Activated CD8-positive, alpha-beta memory T cell treated with anti-CD3 and anti-CD28 coated beads for 24 hours (primary cell): Measurements from ENCODE around the gene NANS.
"Not testable (repeated sequence)": the region's sequence is repeated elsewhere in the genome, so short reads cannot be mapped to it uniquely, and the experiment has no call there.

Experiments used
- DNase-seq: peaks from one replicate; pipeline ENCODE4 v3.0.0-alpha.2; 2020

The NANS gene

DNA sequence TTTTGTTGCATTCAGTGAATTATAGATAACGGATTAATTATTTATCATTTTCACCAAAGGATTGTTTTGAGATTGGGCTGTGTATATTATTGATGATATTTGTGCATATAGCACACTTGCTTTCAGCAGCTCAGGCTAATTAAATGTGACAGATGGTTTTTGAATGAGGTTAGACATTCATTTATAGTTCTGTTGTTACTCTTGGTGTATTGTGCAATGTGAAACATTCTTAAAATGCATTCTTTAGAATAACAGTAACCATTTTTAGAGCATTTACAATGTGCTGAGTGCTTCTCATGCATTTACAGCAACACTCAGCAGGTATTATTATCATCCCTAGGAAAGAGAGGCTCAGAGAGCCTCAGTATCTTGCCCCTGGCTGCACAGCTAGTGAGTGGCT is 23.8 kb downstream of the NANS start:
- no peak for DNase-seq

GRCh38 chr9:98080780-98081179 is 24.2 kb downstream of the NANS start:
- no peak for DNase-seq

DNA sequence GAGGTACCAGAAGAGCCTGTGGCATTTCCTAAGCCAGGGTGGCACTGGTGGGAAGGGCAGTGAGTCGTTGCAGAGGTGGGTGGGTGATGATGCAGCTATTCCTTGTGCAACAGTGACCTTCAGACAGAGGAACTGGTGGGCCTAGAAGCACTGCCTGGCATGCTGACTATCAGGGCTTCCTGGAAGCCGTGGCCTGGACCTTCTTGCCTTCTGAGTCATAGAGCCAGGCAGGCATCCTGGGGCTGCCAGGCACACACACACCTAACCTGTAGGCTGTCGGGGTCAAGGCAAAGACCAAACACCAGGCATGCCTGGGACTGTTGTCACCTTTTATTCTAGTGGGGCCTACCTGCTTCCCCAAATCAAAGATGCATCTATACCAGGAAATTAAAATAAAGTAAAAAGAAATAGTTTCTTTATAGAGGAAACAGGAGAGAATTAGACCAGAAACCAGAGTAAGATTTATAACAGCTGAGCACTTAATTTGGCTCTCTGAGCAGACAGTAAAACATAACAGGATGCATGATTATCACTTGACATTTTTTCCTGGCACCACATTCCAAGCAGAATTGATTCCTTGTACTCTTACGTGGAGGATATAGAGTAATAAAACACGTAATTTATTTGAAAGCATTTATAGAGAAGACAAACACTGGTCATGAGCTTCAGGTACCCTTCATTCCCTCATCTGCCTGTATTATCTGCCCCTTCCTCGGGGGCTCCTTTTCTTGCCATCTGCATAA is 25.1 kb downstream of the NANS start:
- DNase-seq, result no peak

GRCh38 chr9:98083061-98083501 is 26.5 kb downstream of the NANS start:
- DNase-seq, result no peak

GRCh38 chr9:98083566-98084183 is 27.1 kb downstream of the NANS start:
- no peak for DNase-seq

DNA sequence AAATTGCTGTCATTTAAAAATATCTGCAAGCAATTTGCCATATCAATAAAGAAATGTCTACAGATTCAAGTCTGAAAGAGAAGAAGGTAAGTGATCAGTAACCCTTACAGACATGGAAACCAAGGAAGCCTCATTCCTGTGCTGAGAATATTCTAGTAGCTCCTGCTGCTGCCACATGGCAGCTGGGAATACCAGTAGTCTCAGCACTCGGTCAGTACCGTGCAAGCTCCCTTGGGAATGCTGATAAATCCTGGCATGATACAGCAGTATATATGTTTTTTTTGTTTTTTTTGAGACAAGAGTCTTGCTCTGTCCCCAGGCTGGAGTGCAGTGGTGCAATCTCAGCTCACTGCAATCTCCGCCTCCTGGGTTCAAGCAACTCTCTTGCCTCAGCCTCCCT is 27.9 kb downstream of the NANS start:
- DNase-seq, result no peak

- no peak for DNase-seq
Observed at GRCh38 chr9:98085058-98085457, 28.5 kb downstream of the NANS start.

- DNase-seq, result no peak
Observed at GRCh38 chr9:98085944-98086343, 29.4 kb downstream of the NANS start.

- DNase-seq, result no peak
Observed at GRCh38 chr9:98086461-98086860, 29.9 kb downstream of the NANS start.

DNA sequence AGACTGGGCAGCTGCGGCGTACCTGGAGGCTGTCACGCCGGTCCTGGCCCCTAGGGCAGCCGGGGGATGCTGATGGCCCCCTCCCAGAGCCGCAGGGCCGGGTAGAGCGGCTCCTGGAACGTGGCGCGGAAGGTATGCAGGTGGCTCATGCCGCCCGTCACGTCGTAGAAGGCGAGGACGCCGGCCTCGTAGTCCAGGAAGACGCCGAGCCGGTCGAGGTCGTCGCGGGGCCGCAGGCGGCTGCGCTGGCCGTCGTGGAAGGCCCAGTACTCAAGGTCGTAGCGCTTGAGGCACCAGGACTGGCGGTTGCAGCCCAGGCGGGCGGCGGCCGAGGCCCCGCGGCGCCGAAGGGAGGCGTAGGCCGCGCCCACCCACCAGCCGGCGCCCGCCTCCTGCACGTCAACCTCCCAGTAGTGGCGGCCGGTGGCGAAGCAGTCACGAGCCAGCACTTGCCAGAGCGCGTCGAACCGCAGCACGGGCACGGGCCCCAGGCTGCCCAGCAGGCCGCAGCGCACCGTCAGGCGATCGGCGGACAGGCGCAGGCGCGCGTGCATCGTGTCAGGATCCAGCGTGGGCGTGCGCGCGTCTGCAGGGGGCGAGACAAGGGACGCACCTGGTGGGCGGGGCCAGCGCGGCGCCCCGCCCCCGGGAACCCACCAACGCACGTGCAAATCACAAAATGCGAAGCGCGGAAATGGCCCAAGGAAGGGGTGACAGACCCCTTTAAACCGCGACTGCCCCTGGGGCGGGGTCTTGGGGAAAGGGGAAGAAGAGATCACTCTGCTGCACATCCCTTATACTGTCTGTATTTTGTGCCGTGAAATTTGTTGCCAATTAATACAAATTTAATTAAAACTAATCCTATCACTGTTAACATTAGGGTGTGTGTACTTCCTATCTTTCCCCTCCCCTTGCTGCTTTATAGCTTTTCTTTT is 31.2 kb downstream of the NANS start:
- DNase-seq, result no peak

DNA sequence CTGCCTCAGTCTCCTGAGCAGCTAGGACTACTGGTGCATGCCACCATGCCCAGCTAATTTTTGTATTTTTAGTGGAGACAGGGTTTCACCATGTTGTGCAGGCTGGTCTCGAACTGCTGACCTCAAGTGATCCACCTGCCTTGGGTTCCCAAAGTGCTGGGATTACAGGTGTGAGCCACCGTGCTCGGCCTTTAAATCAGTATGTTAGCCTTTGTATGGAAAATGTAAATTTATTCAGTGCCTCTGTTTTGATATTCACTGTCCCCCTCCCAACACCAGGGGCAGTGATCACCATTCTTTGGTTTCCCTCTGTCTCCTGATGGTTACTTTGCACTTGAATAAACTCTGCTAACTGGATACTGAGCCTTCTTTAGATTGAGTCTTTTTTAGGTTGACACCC is 34.1 kb downstream of the NANS start:
- DNase-seq, result not testable (repeated sequence)

DNA sequence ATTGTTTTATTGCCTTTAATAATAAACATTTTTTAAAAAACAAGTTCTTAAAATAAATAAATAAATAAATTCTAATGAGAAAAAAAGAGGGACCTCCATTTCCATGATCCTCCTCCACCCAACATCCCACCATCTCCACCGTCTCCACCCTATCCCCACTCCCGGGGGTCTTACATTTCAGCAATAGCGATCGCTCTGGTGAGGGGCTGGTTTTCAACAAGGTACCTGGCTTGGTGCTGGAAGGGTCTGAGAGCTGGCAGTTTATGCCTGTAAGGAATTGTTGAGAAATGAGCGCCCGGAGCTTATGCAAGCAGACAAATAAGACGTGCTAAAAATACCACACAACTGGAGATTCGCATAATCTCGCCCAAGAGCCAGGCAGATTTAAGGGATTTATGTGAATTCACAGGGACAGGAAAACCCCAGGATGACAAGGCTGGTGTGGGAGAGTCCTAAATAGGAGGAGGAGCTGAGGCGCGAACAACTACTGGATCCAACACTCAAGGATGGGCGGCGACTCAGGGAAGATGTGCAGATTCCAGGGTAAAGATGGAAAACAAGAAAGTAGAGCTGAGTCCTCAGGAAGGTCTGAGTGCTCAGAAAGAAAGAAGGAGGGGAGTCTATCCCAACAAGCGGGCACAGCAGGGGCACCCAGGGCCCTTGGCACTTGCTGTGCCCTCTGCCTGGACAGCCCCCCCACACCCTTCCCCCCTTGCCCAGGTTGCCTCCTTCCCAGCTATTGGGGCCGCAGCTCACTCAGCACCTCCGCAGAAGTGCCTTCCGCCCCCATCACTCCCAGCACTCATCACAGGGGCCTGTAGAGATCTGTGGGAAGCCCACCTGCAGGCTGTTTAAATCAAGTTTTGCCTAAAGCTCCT is 35.4 kb downstream of the NANS start:
- no peak for DNase-seq

- no peak for DNase-seq
Observed at GRCh38 chr9:98092613-98092931, 36.0 kb downstream of the NANS start.

- DNase-seq, result no peak
Observed at GRCh38 chr9:98094316-98094715, 37.8 kb downstream of the NANS start.

DNA sequence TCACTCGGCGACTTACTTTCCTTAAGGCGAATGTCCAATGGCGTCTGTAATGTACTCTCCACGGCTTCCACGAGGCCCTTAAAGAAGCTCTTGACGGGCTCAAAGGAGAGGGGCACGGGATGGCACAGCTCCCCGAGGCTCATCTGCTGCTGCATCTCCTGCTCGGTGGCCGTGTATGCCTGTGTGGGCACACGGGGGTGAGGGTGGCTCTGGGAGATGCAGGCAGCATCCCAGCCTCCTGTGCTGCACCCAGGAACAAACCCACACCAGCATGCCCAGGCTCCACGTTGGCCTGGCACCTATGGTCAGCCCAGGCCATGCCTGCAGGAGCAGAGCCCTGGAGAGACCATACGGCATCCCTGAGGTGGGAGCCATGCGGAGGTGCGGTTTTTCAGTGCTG is 38.3 kb downstream of the NANS start:
- DNase-seq, result no peak

DNA sequence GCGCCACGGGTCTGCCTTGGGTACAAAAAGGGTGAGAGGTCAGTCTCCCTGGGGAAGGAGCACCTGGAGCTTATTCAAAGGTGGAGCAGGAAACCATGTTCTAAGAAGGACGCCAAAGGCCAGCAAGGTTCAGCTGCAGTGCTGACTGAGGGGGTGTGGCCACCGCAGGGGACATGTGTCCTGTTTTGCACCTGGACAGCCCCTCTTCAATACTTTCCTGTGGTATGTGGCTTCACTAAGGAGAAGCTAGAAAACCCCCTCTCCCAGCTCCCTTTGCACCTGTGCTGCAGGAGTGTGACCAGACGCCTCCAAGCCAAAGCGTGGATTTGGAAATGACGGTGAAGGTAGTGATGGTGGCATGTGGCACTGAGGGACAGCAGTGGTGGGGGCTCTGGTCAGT is 38.9 kb downstream of the NANS start:
- no peak for DNase-seq

DNA sequence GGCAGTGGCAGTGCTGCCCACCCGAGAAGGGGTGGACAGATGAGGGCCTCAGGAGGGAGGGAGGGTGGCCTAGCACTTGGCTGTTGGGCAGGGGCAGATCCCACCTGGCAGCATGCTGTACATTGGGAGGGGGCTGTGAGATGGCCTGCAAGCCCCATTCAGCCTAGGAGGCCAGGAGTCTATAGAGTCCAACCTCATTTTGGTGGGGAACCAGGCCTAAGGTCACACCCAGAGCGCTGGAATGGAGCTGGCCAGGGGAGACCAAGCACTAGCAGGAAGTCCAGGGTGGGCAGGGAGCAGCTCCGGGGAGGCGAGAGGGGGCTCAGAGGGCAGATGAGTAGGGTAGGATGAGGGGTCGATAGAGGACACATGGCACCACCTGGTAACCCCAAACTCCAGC is 39.6 kb downstream of the NANS start:
- no peak for DNase-seq

DNA sequence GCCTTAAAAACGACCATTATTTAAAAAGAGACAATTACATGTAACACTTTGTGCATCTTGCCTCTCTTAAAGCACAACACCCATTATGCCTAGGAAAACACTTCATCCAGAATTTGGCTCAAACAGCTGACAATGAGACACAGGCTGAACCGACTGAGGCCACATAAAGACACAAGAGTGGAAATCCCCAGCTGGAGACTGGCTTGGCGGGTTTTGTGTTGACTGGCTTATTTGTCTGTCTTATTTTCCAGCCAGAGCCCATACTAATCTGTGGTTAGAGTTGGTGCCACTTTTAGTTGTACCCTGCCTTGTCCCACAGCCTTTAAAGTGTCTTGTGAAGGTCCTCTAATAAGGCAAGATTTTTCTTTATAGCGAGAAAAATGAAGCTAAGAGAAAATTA is 41.3 kb downstream of the NANS start:
- DNase-seq, result no peak

- DNase-seq, result no peak
Observed at GRCh38 chr9:98099346-98099745, 42.8 kb downstream of the NANS start.

- DNase-seq, result no peak
Observed at GRCh38 chr9:98099898-98100297, 43.4 kb downstream of the NANS start.

- no peak for DNase-seq
Observed at GRCh38 chr9:98100456-98100855, 43.9 kb downstream of the NANS start.

GRCh38 chr9:98101416-98101815 is 44.9 kb downstream of the NANS start:
- no peak for DNase-seq

GRCh38 chr9:98101868-98102273 is 45.3 kb downstream of the NANS start:
- peak; percentile 79 for DNase-seq
